Measurements from ENCODE around the gene DRD4. TPM values are rescaled to one million over a fixed set of nuclear protein-coding genes. Genes with fewer than 3 reads are reported as not detected.

The DRD4 gene
- total and polyA plus RNA-seq, 2 of the 8 experiments (the other 6 are each of a cell fraction or from before 2014, with no cell fraction given) = 3.4 to 4.9 TPM

GRCh38 chr11:674406-674805 lies 37.3 kb downstream of the DRD4 start (continued):
- no peak for TF ChIP-seq CTCF (IDR thresholded peaks at IDR 0.05; ENCODE audit: control extremely low read depth in 1 of 3, insufficient read depth in 1 of 3, low read depth in 1 of 3, low read length in 3 of 3)

Data from H1 (cell line).